PFSK-1 (cell line): ENCODE measurements around the gene TMEM131.

Source experiments
- FOXP2 ChIP-seq: optimal IDR thresholded peaks from 2 replicates; pipeline ENCODE3; 2011; ENCODE audit warnings: borderline replicate concordance, control low read depth, inconsistent platforms; ENCODE audit not compliant: insufficient read depth; ENCODE audit errors: extremely low read length, extremely low read depth
- POLR2AphosphoS5 ChIP-seq: IDR thresholded peaks from 2 replicates; pipeline ENCODE4 v1.6.1; 2012; ENCODE audit warnings: low read depth, mild to moderate bottlenecking, control low read depth, low read length, moderate library complexity
- REST ChIP-seq, 2 experiments: IDR thresholded peaks; 2 replicates each; pipeline versions ENCODE4 v1.6.1 to v1.8.0; 2011 to 2012; ENCODE audit warnings: low read depth in 2 of 2, low read length in 2 of 2, control low read depth in 1 of 2, inconsistent platforms in 1 of 2, mild to moderate bottlenecking in 1 of 2, moderate library complexity in 1 of 2; ENCODE audit not compliant: insufficient read depth in 1 of 2
- SIN3A ChIP-seq: IDR thresholded peaks from 2 replicates; pipeline ENCODE4 v1.6.1; 2012; ENCODE audit warnings: mild to moderate bottlenecking, low read length, moderate library complexity, borderline replicate concordance; ENCODE audit not compliant: insufficient read depth
- TAF1 ChIP-seq: IDR thresholded peaks from 2 replicates; pipeline ENCODE4 v1.6.1; 2012; ENCODE audit warnings: low read length, control low read depth, borderline replicate concordance; ENCODE audit not compliant: insufficient read depth

The TMEM131 gene

DNA sequence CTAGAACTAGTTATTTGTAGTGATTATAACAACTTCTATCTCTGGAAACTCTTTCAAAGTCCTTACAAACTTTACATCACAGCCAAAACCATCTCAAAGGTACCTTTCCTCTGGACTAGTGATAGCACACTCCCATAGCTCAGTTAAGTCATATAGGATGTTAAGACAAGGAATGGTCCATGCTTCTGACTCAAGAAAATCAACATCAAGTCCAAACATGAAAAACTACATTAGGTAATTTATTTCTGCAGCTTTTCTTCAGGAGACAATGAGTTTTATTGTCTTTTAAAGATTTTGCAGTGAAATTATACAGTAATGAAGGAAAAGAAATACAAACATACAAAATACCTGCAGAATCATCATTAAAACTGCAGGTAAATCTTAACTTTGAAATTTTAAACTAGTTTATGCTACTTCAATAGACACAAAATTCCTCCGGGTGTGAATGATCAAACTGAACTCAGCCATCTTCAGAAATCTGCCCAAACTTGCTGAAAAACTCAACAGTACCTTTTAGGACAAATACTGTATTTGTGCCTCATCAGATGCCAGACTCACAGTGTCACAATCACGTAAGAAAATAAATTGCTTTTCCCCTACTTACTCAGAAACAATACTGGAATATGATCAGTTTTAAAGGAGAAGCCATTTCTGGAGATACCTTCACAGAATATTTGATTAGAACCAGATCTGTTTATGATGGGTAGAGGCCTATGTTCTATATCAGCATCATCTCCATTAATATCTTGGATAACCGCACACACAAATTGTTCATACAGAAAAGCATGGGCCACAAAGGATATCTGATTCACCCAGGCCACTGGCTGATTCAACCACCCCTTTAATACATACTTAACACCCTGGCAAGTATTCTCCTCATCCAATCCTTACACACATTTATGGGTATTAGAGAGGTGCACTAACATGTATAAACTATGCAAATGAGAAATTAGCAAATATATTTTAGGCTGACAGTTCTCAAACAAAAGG, 2.6 kb downstream of the TMEM131 start:
- no peak for TF ChIP-seq SIN3A
- TF ChIP-seq POLR2AphosphoS5: no peak
- no peak for TF ChIP-seq REST (IDR thresholded peaks at IDR 0.05; ENCODE audit: insufficient read depth in 1 of 2, low read depth in 2 of 2, low read length in 2 of 2)
- no peak for TF ChIP-seq FOXP2
- TF ChIP-seq TAF1: no peak

DNA sequence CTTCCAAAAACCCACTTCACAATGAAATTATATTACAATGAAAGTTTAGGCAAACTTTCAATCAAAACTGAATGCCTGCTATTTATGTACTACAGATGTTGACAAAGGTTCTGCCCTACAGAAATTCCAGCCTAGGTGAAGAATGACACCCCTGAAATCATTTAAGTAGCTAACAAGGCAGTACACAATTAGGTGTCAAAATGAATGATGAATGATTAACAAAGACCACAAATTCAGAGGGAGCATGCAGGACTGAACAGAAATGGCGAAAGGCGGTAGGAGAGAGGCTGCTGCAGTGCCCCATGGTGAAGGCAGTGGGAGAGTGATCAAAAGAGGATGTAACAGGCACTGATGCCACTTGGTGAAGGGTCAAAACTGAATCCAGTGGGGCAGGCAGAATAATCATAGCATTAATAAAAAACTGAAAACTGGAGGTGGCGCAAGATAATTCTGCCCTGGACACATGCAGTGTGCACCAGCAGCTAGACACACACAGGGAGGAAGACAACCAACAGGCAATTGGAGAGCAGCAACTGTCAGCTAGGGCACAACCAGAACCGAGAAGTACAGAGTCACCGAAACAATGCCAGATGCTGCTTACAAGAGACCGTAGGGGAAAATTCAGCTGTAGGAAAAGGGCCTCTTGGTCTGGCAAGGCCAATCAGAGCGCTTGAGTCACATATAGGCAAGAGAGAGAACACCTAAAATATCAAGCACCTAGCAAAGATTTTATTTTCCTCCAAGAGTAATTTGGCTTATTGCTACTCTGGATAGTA, 4.5 kb downstream of the TMEM131 start:
- TF ChIP-seq POLR2AphosphoS5 (no peak), FOXP2 (no peak), TAF1 (no peak), REST (IDR thresholded peaks at IDR 0.05; ENCODE audit: insufficient read depth in 1 of 2, low read depth in 2 of 2, low read length in 2 of 2) (no peak), SIN3A (no peak)

DNA sequence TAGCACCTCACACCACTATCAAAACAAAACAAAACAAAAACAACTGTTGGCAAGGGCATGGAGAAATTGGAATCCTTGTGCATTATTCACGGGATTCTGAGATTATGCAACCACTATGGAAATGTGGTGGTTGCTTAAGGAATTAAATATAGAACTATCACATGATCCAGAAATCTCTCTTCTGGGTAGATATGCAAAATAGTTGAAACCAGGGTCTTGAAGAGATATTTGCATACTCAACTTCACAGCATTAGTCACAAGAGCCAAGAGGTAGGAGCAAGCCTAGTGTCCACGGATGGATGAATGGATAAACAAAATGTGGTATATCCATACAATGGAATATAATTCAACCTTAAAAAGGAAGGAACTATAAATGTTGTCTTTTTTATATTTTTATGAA, 7.0 kb downstream of the TMEM131 start:
- TF ChIP-seq REST (IDR thresholded peaks at IDR 0.05; ENCODE audit: insufficient read depth in 1 of 2, low read depth in 2 of 2, low read length in 2 of 2) (no peak), POLR2AphosphoS5 (no peak), FOXP2 (no peak), SIN3A (no peak), TAF1 (no peak)

DNA sequence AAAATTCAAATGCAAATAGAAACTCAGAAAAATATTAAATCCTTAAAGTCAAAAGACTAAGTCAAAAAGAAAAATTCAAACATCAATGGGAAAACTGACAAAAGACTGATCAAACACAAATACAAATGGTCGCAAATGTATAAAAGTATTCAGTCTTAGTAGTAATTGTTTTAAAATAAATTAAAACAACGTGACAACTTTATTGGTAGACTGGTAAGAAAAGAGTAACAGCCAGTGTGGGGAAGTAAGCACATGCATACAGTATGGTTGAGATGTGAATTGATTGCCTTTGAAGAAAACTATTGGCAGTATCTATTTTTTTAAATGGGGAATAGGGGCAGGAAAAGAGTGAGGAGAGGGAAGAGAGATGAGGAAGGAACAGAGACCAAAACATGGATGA, 9.8 kb downstream of the TMEM131 start:
- TF ChIP-seq SIN3A (no peak), REST (IDR thresholded peaks at IDR 0.05; ENCODE audit: insufficient read depth in 1 of 2, low read depth in 2 of 2, low read length in 2 of 2) (no peak), TAF1 (no peak), POLR2AphosphoS5 (no peak), FOXP2 (no peak)
